Activated CD4-positive, alpha-beta T cell treated with anti-CD3 and anti-CD28 coated beads, Interleukin-10, Interleukin-2, amounts not matched to agents 100 ng/mL and 50 ng/mL, durations not matched to agents 16 hours and 8 hours (primary cell): ENCODE results near the gene METTL21C.

Experiments used
- DNase-seq: peaks from one replicate; pipeline ENCODE4 v3.0.0-alpha.2; 2020

The METTL21C gene

DNA sequence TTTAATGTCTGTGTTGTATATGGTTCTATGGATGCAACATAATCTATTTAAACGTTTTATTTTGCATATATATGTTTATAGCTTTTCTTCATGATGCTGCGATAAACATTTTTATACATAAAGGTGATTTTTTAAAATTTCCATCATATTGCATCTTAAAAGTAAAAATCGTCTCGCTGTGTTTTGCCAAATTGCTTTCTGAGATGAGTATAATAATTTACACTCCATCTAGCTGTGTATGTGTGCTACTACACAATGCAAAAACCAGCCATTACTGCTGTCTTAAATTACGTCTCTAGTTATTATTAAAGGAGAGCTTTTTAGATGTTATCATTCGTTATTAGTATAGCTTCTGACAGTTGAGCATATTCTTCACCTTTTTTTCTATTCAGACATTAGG lies 37.2 kb downstream of the METTL21C start:
- DNase-seq = no peak

DNA sequence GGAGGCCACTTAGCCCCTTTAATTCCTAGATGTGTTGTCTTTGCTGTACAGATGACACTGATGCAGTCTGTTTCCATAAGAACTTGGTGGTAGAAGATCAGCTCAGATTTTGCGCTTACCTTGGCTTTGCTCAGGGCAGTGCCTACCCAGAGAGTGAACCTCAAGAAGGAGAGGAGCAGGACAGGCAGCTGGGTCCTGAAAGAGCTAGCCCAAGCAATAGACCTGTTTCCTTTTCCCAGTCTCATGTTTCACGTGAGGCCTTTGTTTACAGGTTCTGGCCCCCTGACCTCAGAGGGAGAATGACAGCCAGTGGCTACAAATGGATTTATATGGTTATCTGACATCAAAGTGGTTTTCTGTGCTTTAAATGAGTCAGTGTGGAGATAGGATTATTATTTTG lies 40.1 kb downstream of the METTL21C start:
- DNase-seq = no peak

DNA sequence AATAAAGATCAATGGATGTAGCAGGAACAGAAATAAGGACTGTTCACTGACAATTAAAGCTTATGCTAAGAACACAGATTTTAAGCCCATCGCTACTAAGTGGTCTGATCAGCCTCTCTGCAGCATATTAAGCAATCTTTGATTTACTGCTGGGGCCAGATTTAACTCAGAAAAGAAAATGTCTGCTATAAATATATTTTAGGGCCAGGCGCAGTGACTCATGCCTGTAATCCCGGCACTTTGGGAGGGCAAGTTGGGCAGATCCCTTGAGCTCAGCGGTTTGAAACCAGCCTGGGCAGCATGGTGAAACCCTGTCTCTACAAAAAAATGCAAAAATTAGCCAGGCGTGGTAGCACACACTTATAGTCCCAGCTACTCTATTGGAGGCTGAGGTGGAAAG lies 43.0 kb downstream of the METTL21C start:
- no peak for DNase-seq

DNA sequence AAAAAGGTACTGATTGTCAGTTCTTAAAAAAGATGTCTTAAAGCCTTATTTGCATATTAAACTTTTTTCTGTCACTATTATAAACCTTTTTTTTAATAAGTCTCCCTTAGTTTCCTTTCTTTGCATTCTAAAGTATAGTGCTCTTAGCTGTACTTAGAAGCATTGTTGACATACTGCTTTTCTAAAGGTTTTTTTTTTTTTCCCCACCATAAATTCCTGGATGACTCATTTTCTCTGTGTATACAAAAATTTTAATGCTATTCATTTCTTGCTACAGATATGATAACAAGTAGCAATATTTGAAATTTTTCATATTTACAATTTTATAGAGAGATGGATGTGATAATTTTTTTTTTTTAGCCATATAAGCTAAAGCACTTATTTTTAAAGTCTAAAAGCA lies 43.5 kb downstream of the METTL21C start:
- DNase-seq = no peak

DNA sequence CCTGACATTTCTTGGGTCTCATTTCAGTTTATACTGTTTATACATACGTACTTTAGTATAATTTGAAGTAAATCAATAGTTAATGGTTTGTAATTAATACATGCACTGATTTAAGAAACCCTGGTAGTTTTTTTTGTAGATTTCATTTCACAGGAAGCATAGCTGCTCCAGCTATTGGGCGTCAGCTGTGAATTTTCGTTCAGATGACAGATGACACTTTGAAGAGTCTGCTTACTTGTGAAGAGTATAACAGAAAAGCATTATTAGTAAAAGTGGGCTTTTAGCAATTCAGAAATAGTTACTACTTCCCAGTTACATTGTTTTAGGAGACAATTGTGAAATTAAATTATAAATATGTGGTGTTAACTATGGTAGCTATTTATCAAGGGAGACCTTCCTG lies 44.4 kb downstream of the METTL21C start:
- no peak for DNase-seq

DNA sequence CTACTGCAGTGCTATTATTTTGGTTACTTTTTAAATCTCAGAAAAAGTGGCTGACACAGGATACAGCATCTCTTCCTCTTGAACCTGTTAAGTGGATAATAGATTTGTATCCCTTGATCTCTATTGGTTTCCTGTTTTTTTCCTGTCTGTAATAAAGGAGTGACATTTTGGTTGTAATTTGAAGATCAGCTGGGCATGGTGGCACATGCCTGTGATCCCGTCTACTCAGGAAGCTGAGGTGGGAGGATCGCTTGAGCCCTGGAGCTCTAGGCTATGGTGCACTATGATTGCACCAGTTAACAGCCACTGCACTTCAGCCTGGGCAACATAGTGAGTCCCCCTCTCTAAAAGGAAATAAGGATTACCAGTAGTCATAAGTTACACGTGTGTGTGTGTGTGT lies 46.8 kb downstream of the METTL21C start:
- DNase-seq = no peak

DNA sequence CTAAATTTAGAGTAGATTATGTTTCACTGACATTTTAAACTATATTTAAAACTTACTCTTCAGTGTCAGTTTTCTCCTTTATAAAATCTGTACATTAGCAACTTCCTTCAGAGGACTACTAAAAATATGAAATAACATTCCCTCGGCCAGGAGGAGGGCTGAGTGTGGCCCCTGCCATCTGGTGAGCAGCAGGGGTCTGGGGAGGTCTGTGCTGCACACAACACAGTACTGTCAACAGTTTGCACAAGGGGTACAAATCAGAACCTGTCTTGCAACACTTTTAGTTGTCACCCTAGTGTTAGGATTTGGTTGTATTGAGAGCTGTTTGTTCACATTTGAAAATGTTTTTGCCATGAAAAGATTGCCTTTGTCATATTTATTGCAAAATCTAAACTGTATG lies 49.1 kb downstream of the METTL21C start:
- DNase-seq = no peak

DNA sequence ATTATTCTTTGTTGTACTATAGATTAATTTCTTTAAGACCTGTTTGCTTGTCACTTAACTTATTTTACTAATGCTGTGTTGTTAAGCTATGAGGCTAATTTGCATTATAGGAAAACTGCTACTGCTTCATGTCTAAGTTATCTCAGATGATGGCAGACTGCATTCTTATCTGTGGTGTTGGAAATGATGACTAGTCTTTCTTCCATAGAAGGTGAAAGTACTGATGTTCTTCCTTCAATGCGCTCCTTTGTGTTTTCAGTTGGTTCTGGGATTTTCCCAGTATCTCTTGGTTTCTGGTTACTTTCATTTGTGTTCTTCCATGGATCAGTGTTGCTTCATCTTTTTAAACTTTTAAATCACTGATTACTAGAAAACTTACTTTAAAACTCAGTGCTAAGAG lies 51.2 kb downstream of the METTL21C start:
- no peak for DNase-seq

DNA sequence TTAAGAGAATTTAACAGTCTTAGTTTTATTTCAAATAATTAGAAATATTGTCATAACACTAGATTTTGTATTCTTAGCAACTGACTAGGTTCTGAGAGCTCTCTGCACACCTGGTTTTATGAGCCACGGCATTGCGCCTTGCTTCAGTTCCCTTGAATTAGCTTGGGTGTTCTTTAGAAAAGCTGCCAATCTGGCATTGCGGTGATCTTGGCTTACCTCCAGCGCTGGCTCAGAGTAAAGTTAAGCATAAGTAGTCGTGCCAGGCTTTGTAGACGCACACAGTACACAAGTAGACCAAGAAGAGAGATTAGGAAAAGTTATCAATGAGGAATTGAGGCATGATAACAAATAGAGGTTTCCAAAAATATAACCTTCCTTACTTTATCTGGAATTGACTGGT lies 52.4 kb downstream of the METTL21C start:
- DNase-seq = no peak

DNA sequence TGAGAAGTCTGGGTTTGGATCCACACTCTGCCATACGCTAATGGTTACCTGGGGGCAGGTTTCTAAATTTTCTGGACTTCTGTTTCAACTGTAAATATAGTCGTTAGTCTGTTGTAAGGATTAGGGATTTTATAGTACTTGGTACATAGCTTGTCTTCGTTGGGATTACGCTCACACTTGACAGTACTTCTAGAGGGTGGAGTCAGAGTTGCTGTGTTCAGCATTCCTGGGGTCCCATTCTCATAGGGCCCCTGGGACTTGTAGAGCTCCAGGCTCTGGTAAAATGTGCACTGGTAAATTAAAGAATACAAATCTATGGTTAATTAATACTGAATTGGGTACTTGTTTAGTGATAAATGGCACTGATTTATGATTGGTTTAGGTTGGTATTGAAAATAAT lies 52.8 kb downstream of the METTL21C start:
- no peak for DNase-seq

DNA sequence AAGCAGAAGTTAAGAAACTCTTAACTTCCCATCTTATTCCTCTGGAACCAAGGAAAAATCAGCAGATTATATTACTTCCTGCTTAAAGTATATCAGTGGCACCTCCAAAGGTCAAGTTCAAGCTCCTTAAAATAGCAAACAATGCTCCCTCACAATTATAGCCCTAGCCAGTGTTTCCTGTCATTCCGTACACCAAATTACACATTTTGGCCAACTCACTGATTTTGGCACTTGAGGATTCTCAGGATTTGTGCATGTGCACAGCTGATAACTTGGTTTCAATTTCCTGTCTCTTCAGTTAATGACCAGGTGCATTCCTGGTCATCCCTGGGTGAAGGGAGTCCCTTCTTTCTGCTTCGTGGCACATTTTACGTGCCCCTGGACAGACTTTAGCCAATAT lies 56.1 kb downstream of the METTL21C start:
- no peak for DNase-seq
